Measurements from ENCODE around the gene GNAL. TPM values are rescaled to one million over a fixed set of nuclear protein-coding genes. Genes with fewer than 3 reads are reported as not detected.

The GNAL gene
- total and polyA plus RNA-seq, 4 donors: 0.15 to 0.92 (median 0.72) TPM

- Histone ChIP-seq H3K4me3 (ENCODE audit: low read depth in 1 of 3, low read length in 3 of 3) (no peak overlapping the region), H3K27me3 (ENCODE audit: control insufficient read depth in 4 of 4, insufficient read depth in 4 of 4, low read length in 3 of 4) (no peaks in the 10 kb centered on the region), H3K27ac (ENCODE audit: low read depth in 1 of 2, low read length in 2 of 2) (no peak overlapping the region), H3K36me3 (ENCODE audit: control insufficient read depth in 4 of 4, insufficient read depth in 3 of 4, low read depth in 1 of 4, low read length in 3 of 4) (peaks cover 4 to 38% (median 32%) of the 10 kb centered on the region in 4 donors), H3K9me3 (ENCODE audit: control insufficient read depth in 4 of 4, low read length in 3 of 4) (no peaks in the 10 kb centered on the region), H3K4me1 (ENCODE audit: control insufficient read depth in 4 of 4, insufficient read depth in 4 of 4, low read length in 3 of 4) (peaks cover 2 to 11% (median 6%) of the 10 kb centered on the region in 4 donors), H3K9ac (ENCODE audit: low read depth in 1 of 2, low read length in 2 of 2) (no peak overlapping the region)
- 97% methylated on average over 19 of the region's 19 CpGs for WGBS
- TF ChIP-seq, protein P1, sequence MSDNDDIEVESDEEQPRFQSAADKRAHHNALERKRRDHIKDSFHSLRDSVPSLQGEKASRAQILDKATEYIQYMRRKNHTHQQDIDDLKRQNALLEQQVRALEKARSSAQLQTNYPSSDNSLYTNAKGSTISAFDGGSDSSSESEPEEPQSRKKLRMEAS (IDR thresholded peaks at IDR 0.05): no peak
- TF ChIP-seq NR2F2 (IDR thresholded peaks at IDR 0.05): no peak
- TF ChIP-seq REST (IDR thresholded peaks at IDR 0.05): no peak
- TF ChIP-seq RAD21 (IDR thresholded peaks at IDR 0.05): no peak
- TF ChIP-seq HNF4G (IDR thresholded peaks at IDR 0.05): no peak
- TF ChIP-seq FOXA1 (IDR thresholded peaks at IDR 0.05): no peak
- TF ChIP-seq EGR1 (IDR thresholded peaks at IDR 0.05; ENCODE audit: low read depth in 2 of 2): no peak
- TF ChIP-seq TAF1 (conservative IDR thresholded peaks at IDR 0.05): no peak
- no peak for TF ChIP-seq JUND (IDR thresholded peaks at IDR 0.05)
- DNase-seq (ENCODE audit: low spot score): no peak
Measured at GRCh38 chr18:11886577-11887110, 197.6 kb downstream of the GNAL start.

- Histone ChIP-seq H3K36me3 (ENCODE audit: control insufficient read depth in 4 of 4, insufficient read depth in 3 of 4, low read depth in 1 of 4, low read length in 3 of 4) (peaks cover 2 to 38% (median 33%) of the 10 kb centered on the region in 4 donors), H3K9me3 (ENCODE audit: control insufficient read depth in 4 of 4, low read length in 3 of 4) (no peaks in the 10 kb centered on the region), H3K4me3 (ENCODE audit: low read depth in 1 of 3, low read length in 3 of 3) (no peak overlapping the region), H3K9ac (ENCODE audit: low read depth in 1 of 2, low read length in 2 of 2) (no peak overlapping the region), H3K27ac (ENCODE audit: low read depth in 1 of 2, low read length in 2 of 2) (peak overlapping the region in 1 of 2 donors; percentile 4), H3K4me1 (ENCODE audit: control insufficient read depth in 4 of 4, insufficient read depth in 4 of 4, low read length in 3 of 4) (peaks cover 2 to 11% (median 6%) of the 10 kb centered on the region in 4 donors), H3K27me3 (ENCODE audit: control insufficient read depth in 4 of 4, insufficient read depth in 4 of 4, low read length in 3 of 4) (no peaks in the 10 kb centered on the region)
- 83% methylated on average over 8 of the region's 8 CpGs for WGBS
- no peak for TF ChIP-seq RXRA (IDR thresholded peaks at IDR 0.05)
- no peak for TF ChIP-seq EGR1 (IDR thresholded peaks at IDR 0.05; ENCODE audit: low read depth in 2 of 2)
- no peak for TF ChIP-seq HNF4G (IDR thresholded peaks at IDR 0.05)
- TF ChIP-seq, protein P1 (IDR thresholded peaks at IDR 0.05): no peak
- TF ChIP-seq ZBTB33 (IDR thresholded peaks at IDR 0.05): no peak
- no peak for TF ChIP-seq SP1 (IDR thresholded peaks at IDR 0.05)
- no peak for TF ChIP-seq YY1 (IDR thresholded peaks at IDR 0.05)
- no peak for TF ChIP-seq JUND (IDR thresholded peaks at IDR 0.05)
- no peak for TF ChIP-seq HNF4A (conservative IDR thresholded peaks at IDR 0.05)
- TF ChIP-seq NR2F2 (IDR thresholded peaks at IDR 0.05): no peak
- no peak for TF ChIP-seq REST (IDR thresholded peaks at IDR 0.05)
- TF ChIP-seq GABPA (IDR thresholded peaks at IDR 0.05 in 1 of 2, conservative IDR thresholded peaks at IDR 0.05 in 1 of 2): no peak
- TF ChIP-seq, protein P2, sequence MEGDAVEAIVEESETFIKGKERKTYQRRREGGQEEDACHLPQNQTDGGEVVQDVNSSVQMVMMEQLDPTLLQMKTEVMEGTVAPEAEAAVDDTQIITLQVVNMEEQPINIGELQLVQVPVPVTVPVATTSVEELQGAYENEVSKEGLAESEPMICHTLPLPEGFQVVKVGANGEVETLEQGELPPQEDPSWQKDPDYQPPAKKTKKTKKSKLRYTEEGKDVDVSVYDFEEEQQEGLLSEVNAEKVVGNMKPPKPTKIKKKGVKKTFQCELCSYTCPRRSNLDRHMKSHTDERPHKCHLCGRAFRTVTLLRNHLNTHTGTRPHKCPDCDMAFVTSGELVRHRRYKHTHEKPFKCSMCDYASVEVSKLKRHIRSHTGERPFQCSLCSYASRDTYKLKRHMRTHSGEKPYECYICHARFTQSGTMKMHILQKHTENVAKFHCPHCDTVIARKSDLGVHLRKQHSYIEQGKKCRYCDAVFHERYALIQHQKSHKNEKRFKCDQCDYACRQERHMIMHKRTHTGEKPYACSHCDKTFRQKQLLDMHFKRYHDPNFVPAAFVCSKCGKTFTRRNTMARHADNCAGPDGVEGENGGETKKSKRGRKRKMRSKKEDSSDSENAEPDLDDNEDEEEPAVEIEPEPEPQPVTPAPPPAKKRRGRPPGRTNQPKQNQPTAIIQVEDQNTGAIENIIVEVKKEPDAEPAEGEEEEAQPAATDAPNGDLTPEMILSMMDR (IDR thresholded peaks at IDR 0.05; ENCODE audit: low read depth, low read length, missing input control): no peak
- TF ChIP-seq TAF1 (conservative IDR thresholded peaks at IDR 0.05): no peak
- TF ChIP-seq FOXA1 (IDR thresholded peaks at IDR 0.05): no peak
- TF ChIP-seq RAD21 (IDR thresholded peaks at IDR 0.05): no peak
- TF ChIP-seq ATF3 (IDR thresholded peaks at IDR 0.05): no peak
- no peak for DNase-seq (ENCODE audit: low spot score)
Measured at GRCh38 chr18:11887328-11888128, 198.5 kb downstream of the GNAL start.

All from liver (tissue), 9 donors.